ENCODE measurements around the gene SNRK.

DNA sequence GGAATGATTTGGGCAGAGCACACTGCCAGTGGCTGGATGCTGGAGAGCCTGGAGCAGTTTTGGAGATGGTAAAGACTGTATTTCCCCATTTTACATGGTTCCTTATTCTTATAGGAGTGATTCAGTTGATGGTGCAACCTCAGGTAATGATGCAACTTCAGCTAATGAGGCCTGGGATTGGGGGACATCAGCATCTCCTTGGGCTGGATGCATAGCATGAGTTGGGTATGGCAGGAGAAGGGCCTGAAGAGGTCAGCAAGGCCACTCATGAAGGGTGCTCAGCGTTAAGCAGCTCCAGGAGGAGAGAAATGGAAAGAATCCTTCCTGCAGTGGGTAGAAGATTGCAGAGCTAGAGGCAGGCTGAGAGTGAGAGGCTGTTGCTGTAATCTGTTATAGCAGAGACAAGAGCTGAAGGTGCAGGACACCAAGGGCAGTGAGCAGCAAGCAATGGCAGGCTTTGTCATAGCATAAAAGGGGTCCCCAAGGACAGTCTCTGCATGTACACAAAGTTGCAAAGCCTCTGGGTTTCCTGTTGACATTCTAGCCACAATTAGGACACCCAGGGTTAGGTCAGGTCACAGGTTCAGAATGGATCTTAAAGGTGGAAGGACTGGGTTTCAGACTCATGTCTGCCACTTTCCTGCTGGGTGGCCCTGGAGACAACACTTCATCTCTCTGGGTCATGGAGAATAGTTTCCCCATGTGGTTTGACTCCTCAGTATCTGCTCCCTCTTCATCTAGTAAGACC, 29.5 kb upstream of the SNRK start:
- TF ChIP-seq CTCF (IDR thresholded peaks at IDR 0.05) (no peak), POLR2AphosphoS5 (IDR thresholded peaks at IDR 0.05) (no peak), POLR2A (IDR thresholded peaks at IDR 0.05; ENCODE audit: low read depth) (no peak), EP300 (IDR thresholded peaks at IDR 0.05) (no peak)

Data from esophagus muscularis mucosa (tissue), 4 donors.